ENCODE results near the gene TRIM23.

TRIM23 gene

DNA sequence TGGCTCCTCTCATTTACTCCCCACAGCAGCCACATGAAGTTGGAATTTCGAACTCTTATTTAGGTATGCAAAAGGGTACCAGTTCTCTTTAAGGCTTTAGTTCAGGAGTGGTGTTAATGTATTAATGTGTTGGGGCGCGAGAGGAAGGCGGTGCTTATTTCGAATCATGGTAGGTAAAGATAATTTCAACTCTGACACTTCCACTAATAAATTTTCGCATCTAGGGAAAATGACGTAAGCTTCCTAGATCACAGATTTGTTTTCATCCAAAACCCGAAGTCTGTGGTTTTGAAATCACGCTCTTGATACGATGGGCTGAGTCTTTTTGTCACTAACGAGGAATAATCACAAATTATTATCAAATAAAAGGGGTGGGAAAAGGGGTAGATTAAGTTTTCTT lies 60.4 kb downstream of the TRIM23 start:
- no peak for DNase-seq

DNA sequence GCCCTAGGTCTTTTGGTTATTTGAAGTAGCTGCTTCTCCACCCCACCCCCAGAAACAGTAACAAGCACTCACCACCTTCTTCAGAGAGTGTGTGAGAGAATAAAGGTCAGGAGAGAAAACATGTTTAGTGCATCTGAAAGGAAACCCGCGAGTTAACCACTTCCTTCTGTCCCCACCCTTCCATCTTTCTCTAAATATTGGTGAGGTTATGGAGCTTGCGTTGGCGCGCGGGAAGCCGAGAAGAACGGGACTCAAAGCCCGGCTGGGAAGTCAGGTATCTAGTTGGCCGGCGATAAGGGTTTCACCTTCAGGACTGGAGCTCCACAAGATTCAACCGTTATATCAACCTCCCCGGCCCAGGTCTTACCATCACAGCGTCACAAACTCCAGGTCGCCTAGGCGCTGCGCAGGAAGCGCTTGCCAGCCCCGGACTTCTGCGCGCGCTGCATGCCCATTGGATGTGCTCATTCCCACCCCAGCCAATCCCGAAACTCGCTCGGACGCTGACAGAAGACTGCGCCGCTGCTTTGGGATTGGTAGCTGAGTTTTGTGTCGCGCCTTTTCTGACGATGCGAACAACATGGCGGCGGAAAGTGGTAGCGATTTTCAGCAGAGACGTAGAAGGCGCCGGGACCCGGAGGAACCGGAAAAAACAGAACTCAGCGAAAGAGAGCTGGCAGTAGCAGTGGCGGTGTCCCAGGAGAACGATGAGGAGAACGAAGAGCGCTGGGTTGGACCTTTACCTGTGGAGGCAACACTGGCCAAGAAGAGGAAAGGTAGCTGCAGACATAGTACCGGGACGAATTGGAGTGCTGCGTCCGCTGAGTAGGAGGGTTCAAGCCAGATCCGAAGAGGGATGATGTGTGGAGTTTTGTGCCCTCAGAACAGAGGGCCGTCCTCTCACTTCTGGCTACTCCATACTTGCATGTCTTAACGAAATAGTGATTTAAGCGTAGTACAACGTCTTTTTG lies 61.1 kb downstream of the TRIM23 start, which contains the start of the genes CENPK and PPWD1:
Gene CENPK (minus strand): TSS at position 438 of the 971 bp plus-strand sequence. CDS start 8,261 bp downstream, outside the sequence.
Gene PPWD1 (plus strand): TSS at position 566 of the 971 bp plus-strand sequence. CDS start 15 bp downstream, at position 581.
- DNase-seq: peak; percentile 88

DNA sequence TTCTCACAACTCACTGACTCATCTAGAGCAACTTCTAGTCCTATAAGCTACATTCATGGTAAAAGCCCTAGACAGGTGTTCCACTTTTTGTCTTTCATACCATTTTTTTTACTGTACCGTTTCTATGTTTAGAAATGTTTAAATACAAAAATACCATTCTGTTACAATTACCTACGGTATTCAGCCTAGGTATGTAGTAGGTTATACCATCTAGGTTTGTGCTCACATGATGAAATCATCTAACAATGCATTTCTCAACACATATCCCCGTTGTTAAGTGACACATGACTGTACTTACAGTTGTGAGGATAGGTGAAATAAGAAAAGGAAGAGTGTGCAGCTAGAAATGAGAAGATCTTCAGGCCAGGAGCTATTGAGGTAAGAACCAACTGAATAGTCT lies 67.4 kb downstream of the TRIM23 start:
- no peak for DNase-seq

DNA sequence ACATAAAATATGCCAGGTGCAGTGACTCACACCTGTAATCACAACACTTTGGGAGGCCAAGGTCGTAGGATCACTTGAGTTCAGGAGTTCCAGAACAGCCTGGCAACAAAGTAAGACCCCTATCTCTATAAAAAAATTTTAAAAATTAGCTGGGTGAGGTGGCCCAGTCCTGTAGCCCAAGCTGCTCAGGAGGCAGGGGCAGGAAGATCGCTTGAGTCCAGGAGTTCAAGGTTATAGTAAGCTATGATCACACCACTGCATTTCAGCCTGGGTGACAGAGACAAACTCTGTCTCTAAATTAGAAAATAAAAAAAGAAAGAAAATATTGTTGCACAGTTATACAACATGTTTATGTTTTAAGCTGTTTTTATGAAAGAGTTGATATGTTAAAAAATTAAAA lies 68.0 kb downstream of the TRIM23 start:
- DNase-seq: no peak

DNA sequence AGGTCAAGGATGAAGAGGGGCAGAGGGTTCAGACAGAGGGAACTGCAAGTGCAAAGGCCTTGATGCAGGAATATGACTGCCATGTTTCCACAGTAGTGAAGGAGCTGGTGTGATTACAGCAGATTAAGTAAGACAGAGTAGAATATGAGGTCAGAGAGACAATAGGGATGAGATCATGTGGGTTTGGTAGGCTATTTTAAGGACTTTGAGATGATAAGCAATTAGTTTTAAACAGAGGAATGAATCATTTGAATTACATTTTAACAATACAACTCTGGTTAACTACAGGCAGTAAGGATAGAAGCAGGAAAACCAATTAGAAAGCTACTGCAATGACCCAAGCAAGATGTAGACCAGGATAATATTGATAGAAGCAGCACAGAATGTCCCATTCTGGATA lies 68.8 kb downstream of the TRIM23 start:
- DNase-seq: no peak

DNA sequence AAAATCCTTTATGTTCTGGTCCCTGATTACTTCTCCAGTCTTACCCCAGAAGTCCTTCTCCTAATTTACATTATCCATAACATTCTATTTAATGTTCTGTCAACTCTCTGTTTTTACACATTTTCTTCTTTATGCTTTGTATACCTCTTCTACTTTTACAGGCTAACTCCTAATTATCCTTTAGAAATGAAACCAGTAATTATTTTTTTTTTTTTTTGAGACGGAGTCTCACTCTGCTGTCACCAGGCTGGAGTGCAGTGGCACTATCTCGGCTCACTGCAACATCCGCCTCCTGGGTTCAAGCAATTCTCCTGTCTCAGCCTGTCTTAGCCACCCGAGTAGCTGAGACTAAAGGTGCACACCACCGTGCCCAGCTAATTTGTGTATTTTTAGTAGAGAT lies 70.2 kb downstream of the TRIM23 start:
- no peak for DNase-seq

DNA sequence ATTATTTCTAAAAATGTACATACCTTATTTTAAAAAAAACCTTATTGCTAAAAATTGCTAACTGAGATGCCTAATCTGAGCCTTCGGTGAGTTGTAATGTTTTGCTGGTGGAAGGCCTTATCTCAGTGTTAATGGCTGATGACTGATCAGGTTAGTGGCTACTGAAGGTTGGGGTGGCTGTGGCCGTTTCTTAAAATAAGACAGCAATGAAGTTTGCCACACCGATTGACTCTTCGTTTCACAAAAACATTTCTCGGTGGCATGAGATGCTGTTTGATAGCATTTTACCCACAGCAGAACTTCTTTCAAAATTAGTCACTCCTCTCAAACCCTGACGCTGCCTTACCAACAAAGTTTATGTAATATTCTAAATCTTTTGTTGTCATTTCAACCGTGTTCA lies 75.9 kb downstream of the TRIM23 start:
- no peak for DNase-seq

DNA sequence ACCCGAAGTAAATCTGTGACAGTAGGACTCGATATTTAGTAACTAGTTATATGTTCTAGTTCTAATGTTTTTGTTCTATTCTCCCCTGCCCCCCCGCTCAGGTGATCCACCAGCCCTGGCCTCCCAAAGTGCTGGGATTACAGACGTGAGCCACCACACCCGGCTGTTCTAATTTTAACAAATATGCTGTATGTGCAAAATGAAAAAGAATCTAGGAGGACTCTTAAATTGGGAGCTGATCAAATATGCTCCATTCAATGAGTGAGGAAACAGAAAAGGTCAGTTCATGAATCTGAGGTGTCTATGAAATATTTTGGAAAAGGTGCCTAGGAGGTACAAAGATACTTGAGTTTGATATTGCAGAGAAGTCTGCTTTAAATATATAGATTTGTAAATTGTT lies 78.0 kb downstream of the TRIM23 start:
- no peak for DNase-seq

DNA sequence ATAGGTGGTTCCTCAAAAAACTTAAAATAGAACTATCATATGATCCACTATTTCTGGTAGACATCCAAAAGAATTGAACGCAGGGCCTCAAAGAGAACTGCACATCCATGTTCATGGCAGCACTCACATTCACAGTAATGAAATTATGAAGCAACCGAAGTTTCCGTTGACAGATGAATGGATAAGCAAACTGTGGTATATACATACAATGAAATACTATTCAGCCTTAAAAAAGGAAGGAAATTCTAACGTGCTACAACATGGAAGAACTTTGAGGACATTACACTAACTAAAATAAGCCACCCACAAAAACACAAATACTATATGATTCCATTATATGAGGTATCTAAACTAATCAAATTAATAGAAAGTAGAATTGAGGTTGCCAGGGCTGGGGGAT lies 79.7 kb downstream of the TRIM23 start:
- no peak for DNase-seq

DNA sequence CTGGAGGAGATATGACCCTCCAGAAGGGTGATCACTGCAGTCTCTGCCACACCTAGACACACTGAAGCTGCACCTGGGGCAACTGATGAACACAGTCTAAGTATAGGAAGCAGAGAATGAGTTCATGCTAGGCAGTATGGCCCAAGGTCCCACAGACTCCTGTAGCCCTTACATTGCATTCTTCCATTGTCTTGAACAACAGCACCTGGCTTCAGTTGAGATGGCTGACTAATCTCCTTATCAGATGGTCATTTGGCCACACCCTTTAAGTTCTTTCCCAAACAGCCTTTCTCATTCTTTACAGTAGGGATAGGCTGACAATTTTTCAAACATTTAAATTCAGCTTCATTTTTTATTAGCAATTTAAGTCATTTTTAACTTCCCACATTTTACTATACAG lies 84.3 kb downstream of the TRIM23 start:
- DNase-seq: no peak

Data from NCI-H1105 (cell line).